Nephron progenitor cell (in vitro differentiated cells): Measurements from ENCODE around the gene DHX32.

Experiments used
- DNase-seq: peaks from one replicate; pipeline ENCODE4 v3.0.0; 2021
- H3K27ac Mint-ChIP-seq: 2 replicates; pipeline ENCODE4 v1.8.0; 2021; ENCODE audit warnings: mild to moderate bottlenecking, moderate library complexity, mixed read lengths
- H3K27me3 Mint-ChIP-seq: 2 replicates; pipeline ENCODE4 v1.8.0; 2021; ENCODE audit warnings: mild to moderate bottlenecking, low read depth, mixed read lengths; ENCODE audit not compliant: poor library complexity
- H3K36me3 Mint-ChIP-seq: 2 replicates; pipeline ENCODE4 v1.8.0; 2021; ENCODE audit warnings: low read depth, mixed read lengths
- H3K4me1 Mint-ChIP-seq: 2 replicates; pipeline ENCODE4 v1.8.0; 2021; ENCODE audit warnings: mixed read lengths
- H3K4me3 Mint-ChIP-seq: 2 replicates; pipeline ENCODE4 v1.8.0; 2021; ENCODE audit warnings: mild to moderate bottlenecking, moderate library complexity, mixed read lengths
- H3K9me3 Mint-ChIP-seq: 2 replicates; pipeline ENCODE4 v1.8.0; 2021; ENCODE audit warnings: mild to moderate bottlenecking, moderate library complexity, mixed read lengths
- CTCF ChIP-seq: fragments of 200-600 bp; sonication (generic); IDR thresholded peaks from 2 replicates; pipeline ENCODE4 v1.5.0; 2021; ENCODE audit warnings: antibody characterized with exemption

DHX32 gene

GRCh38 chr10:125799451-125800182 is 81.5 kb downstream of the DHX32 start:
- no peak overlapping the region for H3K27ac Mint-ChIP-seq
- DNase-seq, result no peak
- no peaks in the 10 kb centered on the region for H3K9me3 Mint-ChIP-seq
- peaks cover 27% of the 10 kb centered on the region for H3K36me3 Mint-ChIP-seq
- no peaks in the 10 kb centered on the region for H3K4me1 Mint-ChIP-seq
- no peak overlapping the region for H3K4me3 Mint-ChIP-seq
- H3K27me3 Mint-ChIP-seq, result no peaks in the 10 kb centered on the region
- TF ChIP-seq CTCF, result no peak

- DNase-seq, result no peak
- Mint-ChIP-seq H3K36me3 (peaks cover 29% of the 10 kb centered on the region), H3K4me3 (no peak overlapping the region), H3K27ac (no peak overlapping the region), H3K4me1 (no peaks in the 10 kb centered on the region), H3K27me3 (peaks cover 3% of the 10 kb centered on the region), H3K9me3 (no peaks in the 10 kb centered on the region)
- no peak for TF ChIP-seq CTCF
Observed at GRCh38 chr10:125797994-125798662, 83.0 kb downstream of the DHX32 start.

GRCh38 chr10:125797424-125797823 is 83.7 kb downstream of the DHX32 start:
- no peak for TF ChIP-seq CTCF
- Mint-ChIP-seq H3K9me3 (no peaks in the 10 kb centered on the region), H3K4me3 (no peak overlapping the region), H3K27ac (no peak overlapping the region), H3K27me3 (peaks cover 3% of the 10 kb centered on the region), H3K36me3 (peaks cover 29% of the 10 kb centered on the region), H3K4me1 (peaks cover 6% of the 10 kb centered on the region)
- DNase-seq, result no peak

GRCh38 chr10:125795637-125796190 is 85.4 kb downstream of the DHX32 start:
- DNase-seq, result no peak
- peaks cover 3% of the 10 kb centered on the region for H3K27me3 Mint-ChIP-seq
- TF ChIP-seq CTCF, result no peak
- peaks cover 8% of the 10 kb centered on the region for H3K4me1 Mint-ChIP-seq
- no peak overlapping the region for H3K4me3 Mint-ChIP-seq
- H3K27ac Mint-ChIP-seq, result no peak overlapping the region
- no peaks in the 10 kb centered on the region for H3K9me3 Mint-ChIP-seq
- peaks cover 34% of the 10 kb centered on the region for H3K36me3 Mint-ChIP-seq

GRCh38 chr10:125795128-125795527 is 86.0 kb downstream of the DHX32 start:
- Mint-ChIP-seq H3K4me3 (no peak overlapping the region), H3K36me3 (peaks cover 36% of the 10 kb centered on the region), H3K27ac (no peak overlapping the region), H3K4me1 (peaks cover 8% of the 10 kb centered on the region), H3K9me3 (no peaks in the 10 kb centered on the region), H3K27me3 (peaks cover 3% of the 10 kb centered on the region)
- no peak for TF ChIP-seq CTCF
- no peak for DNase-seq
